Activated T-cell treated with anti-CD3 and anti-CD28 coated beads, Interleukin-2, amount 50 U/mL, for 24 hours (primary cell): ENCODE results near the gene CNEP1R1.
"Not testable (repeated sequence)": the region's sequence is repeated elsewhere in the genome, so short reads cannot be mapped to it uniquely, and the experiment has no call there.

Experiments
- DNase-seq: peaks from one replicate; pipeline ENCODE4 v3.0.0-alpha.2; 2020
- H3K27ac Mint-ChIP-seq: 2 replicates; pipeline ENCODE4 v1.8.0; 2020; ENCODE audit warnings: mild to moderate bottlenecking, mixed read lengths
- H3K27me3 Mint-ChIP-seq: 2 replicates; pipeline ENCODE4 v1.8.0; 2020; ENCODE audit warnings: mixed read lengths
- H3K36me3 Mint-ChIP-seq: 2 replicates; pipeline ENCODE4 v1.8.0; 2020; ENCODE audit warnings: low read depth, mixed read lengths
- H3K4me1 Mint-ChIP-seq: 2 replicates; pipeline ENCODE4 v1.8.0; 2020; ENCODE audit warnings: low read depth, mixed read lengths
- H3K4me3 Mint-ChIP-seq: 2 replicates; pipeline ENCODE4 v1.8.0; 2020; ENCODE audit warnings: mild to moderate bottlenecking, moderate library complexity, mixed read lengths
- H3K9me3 Mint-ChIP-seq: 2 replicates; pipeline ENCODE4 v1.8.0; 2020; ENCODE audit warnings: mixed read lengths

The CNEP1R1 gene

DNA sequence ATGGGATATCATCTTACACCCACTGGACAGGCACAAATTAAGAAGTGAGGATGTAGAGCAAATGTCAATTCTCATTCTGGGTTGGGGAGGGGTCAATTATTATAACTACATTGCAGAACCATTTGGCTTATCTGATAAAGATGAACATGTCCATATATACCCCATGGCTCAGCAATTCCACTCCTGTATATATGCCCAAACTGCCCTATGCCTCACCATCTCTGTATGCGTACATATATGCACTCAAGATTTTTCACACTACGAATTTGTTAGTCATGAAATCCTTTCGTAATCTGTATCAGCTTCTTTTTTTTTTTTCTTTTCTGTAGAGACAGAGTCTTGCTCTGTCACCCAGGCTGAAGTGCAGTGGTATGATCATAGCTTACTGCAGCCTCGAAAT lies 20.8 kb upstream of the CNEP1R1 start:
- no peaks in the 10 kb centered on the region for H3K9me3 Mint-ChIP-seq
- peaks cover 19% of the 10 kb centered on the region for H3K27me3 Mint-ChIP-seq
- H3K4me3 Mint-ChIP-seq: no peak overlapping the region
- H3K4me1 Mint-ChIP-seq: no peaks in the 10 kb centered on the region
- no peaks in the 10 kb centered on the region for H3K36me3 Mint-ChIP-seq
- no peak for DNase-seq
- no peak overlapping the region for H3K27ac Mint-ChIP-seq

DNA sequence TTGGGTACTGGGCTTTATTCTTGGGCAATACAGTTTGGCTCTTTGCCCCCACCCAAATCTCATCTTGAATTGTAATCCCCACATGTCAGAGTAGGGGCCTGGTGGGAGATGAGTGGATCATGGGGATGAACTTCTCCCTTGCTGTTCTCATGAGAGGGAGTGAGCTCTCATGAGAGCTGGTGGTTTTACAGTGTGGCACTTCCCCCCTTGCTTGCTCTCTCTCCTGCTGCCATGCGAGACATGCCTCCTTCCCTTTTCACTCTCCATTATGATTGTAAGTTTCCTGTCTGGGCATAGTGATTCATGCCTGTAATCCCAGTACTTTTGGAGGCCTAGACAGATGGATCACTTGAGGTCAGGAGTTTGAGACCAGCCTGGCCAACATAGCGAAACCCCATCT lies 18.1 kb upstream of the CNEP1R1 start:
- H3K4me1 Mint-ChIP-seq: no peaks in the 10 kb centered on the region
- no peaks in the 10 kb centered on the region for H3K36me3 Mint-ChIP-seq
- peaks cover 12% of the 10 kb centered on the region for H3K27me3 Mint-ChIP-seq
- H3K27ac Mint-ChIP-seq: no peak overlapping the region
- H3K9me3 Mint-ChIP-seq: no peaks in the 10 kb centered on the region
- DNase-seq: no peak
- no peak overlapping the region for H3K4me3 Mint-ChIP-seq

DNA sequence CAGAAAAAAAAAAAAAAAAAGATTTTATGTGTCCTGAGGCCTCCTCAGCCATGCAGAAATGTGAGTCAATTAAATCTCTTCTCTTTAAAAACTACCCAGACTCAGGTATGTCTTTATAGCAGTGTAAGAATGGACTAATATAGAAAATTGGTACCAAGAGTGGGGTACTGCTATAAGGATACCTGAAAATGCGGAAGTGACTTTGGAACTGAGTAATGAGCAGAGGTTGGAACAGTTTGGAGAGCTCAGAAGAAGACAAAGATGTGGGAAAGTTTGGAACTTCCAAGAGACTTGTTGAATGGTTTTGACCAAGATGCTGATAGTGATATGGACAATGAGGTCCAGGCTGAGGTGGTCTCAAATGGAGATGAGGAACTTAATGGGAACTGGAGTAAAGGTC lies 17.3 kb upstream of the CNEP1R1 start:
- H3K4me3 Mint-ChIP-seq: no peak overlapping the region
- no peak for DNase-seq

DNA sequence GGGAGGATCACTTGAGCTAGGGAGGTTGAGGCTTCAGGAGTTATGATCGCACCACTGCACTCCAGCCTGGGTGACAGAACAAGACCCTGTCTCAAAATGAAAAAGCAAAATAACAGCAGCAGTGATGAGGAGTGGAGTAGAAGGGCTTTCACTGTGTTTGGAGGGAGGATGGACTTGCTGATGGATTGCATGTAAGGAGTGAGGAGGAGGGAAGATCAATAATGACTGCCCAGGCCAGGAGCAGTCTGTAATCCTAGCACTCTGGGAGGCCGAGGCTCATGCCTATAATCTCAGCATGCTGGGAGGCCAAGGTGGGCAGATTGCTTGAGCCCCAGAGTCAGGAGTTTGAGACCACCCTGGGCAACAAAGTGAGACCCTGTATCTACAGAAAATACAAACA lies 14.8 kb upstream of the CNEP1R1 start:
- H3K27ac Mint-ChIP-seq: no peak overlapping the region
- DNase-seq: no peak
- no peaks in the 10 kb centered on the region for H3K27me3 Mint-ChIP-seq
- H3K9me3 Mint-ChIP-seq: no peaks in the 10 kb centered on the region
- H3K4me3 Mint-ChIP-seq: no peak overlapping the region
- H3K36me3 Mint-ChIP-seq: no peaks in the 10 kb centered on the region
- no peaks in the 10 kb centered on the region for H3K4me1 Mint-ChIP-seq

More for the DNA sequence above, 17.3 kb upstream of the CNEP1R1 start:
- H3K27me3 Mint-ChIP-seq: peaks cover 10% of the 10 kb centered on the region
- no peaks in the 10 kb centered on the region for H3K4me1 Mint-ChIP-seq
- no peak overlapping the region for H3K27ac Mint-ChIP-seq
- H3K9me3 Mint-ChIP-seq: no peaks in the 10 kb centered on the region
- no peaks in the 10 kb centered on the region for H3K36me3 Mint-ChIP-seq

DNA sequence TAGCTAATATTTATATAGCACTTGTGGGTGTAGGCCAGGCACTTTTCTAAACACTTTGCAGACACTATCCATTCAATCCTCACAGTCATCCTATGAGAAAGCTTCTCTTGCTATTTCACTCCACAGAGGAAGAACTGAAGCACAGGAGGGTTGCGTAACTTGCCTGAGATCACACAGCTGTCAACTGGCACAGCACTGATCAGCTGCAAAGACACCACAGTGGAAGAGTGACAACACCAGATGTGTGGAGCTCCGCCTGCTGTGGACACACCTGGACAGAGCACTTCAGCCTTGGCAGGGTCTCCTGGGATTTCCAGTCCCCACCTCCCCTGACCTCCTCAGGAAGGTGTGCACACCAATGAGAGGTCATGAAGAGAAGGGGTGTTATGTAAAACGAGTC lies 13.3 kb upstream of the CNEP1R1 start:
- Mint-ChIP-seq H3K4me3 (no peak overlapping the region), H3K4me1 (no peaks in the 10 kb centered on the region), H3K36me3 (no peaks in the 10 kb centered on the region), H3K27me3 (no peaks in the 10 kb centered on the region), H3K27ac (no peak overlapping the region), H3K9me3 (no peaks in the 10 kb centered on the region)
- DNase-seq: no peak

DNA sequence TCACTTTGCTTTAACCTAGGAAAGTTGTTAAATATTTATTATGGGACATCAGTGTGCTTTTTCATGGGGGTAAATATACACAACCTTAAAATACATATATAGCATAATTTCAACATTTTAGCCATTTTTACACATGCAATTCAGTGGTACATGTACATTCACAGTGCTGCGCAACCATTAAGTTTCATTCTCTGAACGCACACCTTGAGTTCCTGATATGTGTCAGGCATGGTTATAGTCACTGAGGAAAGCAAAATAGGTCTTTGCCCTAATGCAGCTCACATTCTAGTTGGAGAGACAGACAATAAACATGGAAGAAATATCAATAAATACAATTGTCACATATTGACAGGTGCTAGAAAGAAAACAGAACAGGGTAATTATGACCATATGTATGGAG lies 12.8 kb upstream of the CNEP1R1 start:
- H3K27ac Mint-ChIP-seq: no peak overlapping the region
- no peaks in the 10 kb centered on the region for H3K9me3 Mint-ChIP-seq
- H3K4me1 Mint-ChIP-seq: no peaks in the 10 kb centered on the region
- no peak overlapping the region for H3K4me3 Mint-ChIP-seq
- DNase-seq: no peak
- H3K27me3 Mint-ChIP-seq: no peaks in the 10 kb centered on the region
- H3K36me3 Mint-ChIP-seq: no peaks in the 10 kb centered on the region

DNA sequence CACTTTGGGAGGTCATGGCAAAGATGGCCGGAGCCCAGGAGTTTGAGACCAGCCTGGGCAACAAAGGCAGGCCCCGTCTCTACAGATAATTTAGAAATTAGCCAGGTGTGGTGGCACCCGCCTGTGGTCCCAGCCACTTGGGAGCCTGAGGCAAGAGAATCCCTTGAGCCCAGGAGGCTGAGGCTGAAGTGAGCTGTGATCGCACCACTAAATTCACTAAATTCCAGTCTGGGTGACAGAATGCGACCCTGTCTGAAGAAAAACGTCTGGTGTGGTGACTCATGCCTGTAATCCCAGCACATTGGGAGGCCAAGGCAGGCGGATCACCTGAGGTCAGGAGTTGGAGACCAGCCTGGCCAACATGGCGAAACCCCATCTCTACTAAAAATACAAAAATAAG lies 10.8 kb upstream of the CNEP1R1 start:
- not testable (repeated sequence) for H3K9me3 Mint-ChIP-seq, H3K36me3 Mint-ChIP-seq, H3K27me3 Mint-ChIP-seq, H3K4me3 Mint-ChIP-seq, DNase-seq, H3K27ac Mint-ChIP-seq, H3K4me1 Mint-ChIP-seq

DNA sequence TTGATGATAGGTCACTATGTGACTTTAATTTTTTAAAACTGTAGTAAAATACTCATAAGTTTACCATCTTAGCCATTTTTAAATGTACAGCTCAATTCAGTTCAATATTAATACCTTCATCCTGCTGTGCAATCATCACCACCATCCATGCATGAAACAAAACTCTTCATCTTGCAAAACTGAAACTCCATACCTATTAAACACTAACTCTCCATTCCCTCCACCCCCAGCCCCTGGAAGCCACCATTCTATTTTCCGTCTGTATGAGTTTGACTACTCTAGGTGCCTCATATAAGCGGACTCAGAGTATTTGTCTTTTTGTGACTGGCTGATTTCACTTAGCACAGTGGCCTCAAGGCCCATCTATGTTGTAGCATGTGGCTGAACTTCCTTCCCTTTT lies 9.4 kb upstream of the CNEP1R1 start:
- no peak overlapping the region for H3K27ac Mint-ChIP-seq
- no peak overlapping the region for H3K4me3 Mint-ChIP-seq
- no peak for DNase-seq
- no peaks in the 10 kb centered on the region for H3K27me3 Mint-ChIP-seq
- H3K36me3 Mint-ChIP-seq: no peaks in the 10 kb centered on the region
- no peaks in the 10 kb centered on the region for H3K4me1 Mint-ChIP-seq
- H3K9me3 Mint-ChIP-seq: no peaks in the 10 kb centered on the region

DNA sequence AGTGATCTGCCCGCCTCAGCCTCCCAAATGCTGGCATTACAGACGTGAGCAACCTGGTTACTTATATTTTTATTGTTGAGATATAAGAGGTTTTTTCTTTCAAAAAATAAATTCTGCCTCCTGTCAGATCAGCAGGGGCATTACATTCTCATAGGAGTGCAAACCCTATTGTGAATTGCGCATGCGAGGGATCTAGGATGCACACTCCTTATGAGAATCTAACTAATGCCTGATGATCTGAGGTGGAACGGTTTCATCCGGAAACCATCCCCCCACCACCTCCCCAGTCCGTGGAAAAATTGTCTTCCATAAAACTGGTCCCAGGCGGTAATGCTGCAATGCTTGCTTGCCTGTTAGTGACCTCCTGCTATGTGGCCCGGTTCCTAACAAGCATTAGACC lies 7.5 kb upstream of the CNEP1R1 start:
- Mint-ChIP-seq H3K4me3 (no peak overlapping the region), H3K9me3 (no peaks in the 10 kb centered on the region), H3K27me3 (no peaks in the 10 kb centered on the region), H3K36me3 (no peaks in the 10 kb centered on the region), H3K27ac (no peak overlapping the region), H3K4me1 (no peaks in the 10 kb centered on the region)
- no peak for DNase-seq

DNA sequence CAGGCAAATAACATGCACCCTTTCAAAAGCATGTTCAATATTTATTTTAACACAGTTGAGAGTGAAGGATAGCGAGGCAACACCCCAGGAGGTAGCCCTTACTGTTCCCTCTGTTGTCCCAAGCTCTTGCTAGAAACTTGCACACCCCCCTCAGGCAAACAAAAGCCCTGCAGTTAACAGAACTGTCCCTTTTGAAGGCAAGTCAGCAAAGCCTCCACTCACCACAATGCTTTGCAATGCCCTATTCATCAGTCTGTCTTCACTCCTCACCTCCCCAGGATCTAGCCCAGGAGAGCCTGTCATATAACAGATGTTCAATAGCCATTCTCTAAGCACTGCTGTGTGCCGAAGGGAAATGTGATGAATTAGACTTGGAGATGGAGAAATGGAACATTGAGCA lies 3.5 kb upstream of the CNEP1R1 start:
- Mint-ChIP-seq H3K27ac (no peak overlapping the region), H3K4me1 (peaks cover 14% of the 10 kb centered on the region), H3K36me3 (peaks cover 9% of the 10 kb centered on the region), H3K27me3 (no peaks in the 10 kb centered on the region), H3K4me3 (no peak overlapping the region), H3K9me3 (no peaks in the 10 kb centered on the region)
- no peak for DNase-seq

DNA sequence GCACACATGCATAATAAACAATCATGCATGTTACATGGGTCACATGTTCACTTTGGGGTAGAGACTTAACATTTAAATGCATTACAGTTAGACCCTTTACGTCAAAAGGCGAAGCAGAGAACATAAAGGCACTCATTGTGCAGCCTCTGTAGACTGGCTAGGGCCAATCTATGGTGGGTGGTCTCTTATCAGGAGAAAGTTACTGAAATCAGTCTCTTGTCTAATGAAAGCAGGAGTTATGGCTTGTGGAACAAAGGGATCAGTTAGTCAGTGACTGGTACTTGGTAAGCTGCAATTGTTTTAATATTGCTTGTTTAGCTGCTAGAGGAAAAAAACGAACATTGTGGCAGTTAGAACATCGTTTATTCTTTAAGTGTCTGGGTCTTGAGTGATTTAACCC lies 1.4 kb upstream of the CNEP1R1 start:
- DNase-seq: no peak
- Mint-ChIP-seq H3K27me3 (no peaks in the 10 kb centered on the region), H3K27ac (peak overlapping the region; percentile 93), H3K9me3 (no peaks in the 10 kb centered on the region), H3K4me1 (peaks cover 26% of the 10 kb centered on the region), H3K36me3 (peaks cover 20% of the 10 kb centered on the region), H3K4me3 (no peak overlapping the region)

DNA sequence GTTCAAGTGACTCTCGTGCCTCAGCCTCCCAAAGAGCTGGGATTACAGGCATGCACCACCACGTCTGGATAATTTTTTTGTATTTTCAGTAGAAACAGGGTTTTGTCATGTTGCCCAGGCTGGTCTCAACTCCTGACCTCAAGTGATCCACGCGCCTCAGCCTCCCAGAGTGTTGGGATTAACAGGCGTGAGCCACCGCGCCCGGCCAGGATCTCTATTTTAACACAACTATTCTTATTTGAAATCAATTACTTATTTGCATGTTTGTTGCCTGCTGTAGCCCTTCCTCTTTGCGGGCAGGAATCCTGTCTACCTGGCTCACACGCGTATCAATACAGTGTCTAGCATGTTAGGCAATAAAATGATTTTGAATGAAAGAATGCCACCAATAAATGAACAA lies 818 bp upstream of the CNEP1R1 start:
- Mint-ChIP-seq H3K27ac (peak overlapping the region; percentile 93), H3K4me1 (peaks cover 29% of the 10 kb centered on the region), H3K36me3 (peaks cover 22% of the 10 kb centered on the region), H3K9me3 (no peaks in the 10 kb centered on the region), H3K27me3 (no peaks in the 10 kb centered on the region), H3K4me3 (peak overlapping the region; percentile 94)
- DNase-seq: peak; percentile 31

DNA sequence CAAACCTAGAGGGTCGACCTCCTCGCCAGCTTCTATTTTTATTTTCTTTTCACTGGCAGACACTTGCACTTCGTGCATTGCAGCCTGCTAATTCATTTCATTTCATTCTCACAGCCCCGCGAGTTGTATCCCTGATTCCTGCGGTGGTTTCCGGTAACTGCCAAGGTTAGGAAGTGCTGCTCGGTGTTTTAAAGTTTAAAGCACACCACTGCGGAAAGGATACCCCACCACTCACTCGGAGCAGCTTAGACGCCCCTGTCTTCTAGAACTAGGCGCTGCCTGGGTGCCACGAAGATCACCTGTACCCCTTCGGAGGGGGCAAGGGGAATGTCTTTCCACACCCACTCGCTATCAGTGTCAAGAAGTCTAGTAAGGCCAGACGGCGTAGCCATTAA lies 509 bp downstream of the CNEP1R1 start:
- Mint-ChIP-seq H3K27ac (peak overlapping the region; percentile 93), H3K27me3 (no peaks in the 10 kb centered on the region), H3K4me3 (peak overlapping the region; percentile 94), H3K4me1 (peaks cover 31% of the 10 kb centered on the region), H3K36me3 (peaks cover 36% of the 10 kb centered on the region), H3K9me3 (no peaks in the 10 kb centered on the region)
- no peak for DNase-seq

DNA sequence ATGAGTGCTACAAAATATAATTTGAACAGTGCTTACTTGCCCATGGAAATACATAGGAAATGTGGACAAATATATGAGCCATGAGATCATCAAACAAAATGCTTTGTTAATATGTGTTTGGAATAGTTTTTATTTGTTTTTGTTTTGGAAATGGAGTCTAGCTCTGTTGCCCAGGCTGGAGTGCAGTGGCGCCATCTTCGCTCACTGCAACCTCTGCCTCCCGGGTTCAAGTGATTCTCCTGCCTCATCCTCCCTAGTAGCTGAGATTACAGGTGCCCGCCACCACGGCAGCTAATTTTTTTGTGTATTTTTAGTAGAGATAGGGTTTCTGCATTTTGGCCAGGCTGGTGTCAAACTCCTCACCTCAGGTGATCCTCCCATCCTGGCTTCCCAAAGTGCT lies 2.8 kb downstream of the CNEP1R1 start:
- Mint-ChIP-seq H3K27ac (peak overlapping the region; percentile 5), H3K4me1 (peaks cover 31% of the 10 kb centered on the region), H3K4me3 (no peak overlapping the region), H3K36me3 (peaks cover 58% of the 10 kb centered on the region), H3K9me3 (no peaks in the 10 kb centered on the region), H3K27me3 (no peaks in the 10 kb centered on the region)
- DNase-seq: no peak

DNA sequence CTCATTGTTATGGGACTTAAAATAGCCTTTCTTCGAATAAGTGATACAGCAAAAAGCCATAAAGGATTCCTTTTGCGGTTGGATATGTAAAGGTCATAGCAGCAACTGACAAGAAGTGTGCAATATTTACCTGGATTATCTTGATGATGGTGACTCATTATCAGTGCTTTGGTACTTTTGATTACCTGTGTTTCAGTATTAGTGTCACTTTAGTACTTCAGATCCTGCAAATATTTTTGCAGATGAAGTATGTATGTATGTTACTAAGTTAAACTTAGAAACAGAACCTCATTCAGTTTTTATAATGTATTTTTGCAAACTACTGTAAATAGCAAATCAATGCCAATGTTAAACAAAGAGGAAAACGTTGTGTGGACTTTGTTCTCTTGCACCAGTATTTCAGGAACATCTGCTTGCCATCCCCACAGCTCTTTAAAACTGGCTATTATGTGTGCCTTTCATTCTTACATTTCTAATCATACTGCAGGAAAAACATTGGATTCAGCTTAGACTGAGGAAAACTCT lies 10.5 kb downstream of the CNEP1R1 start:
- DNase-seq: no peak
- no peaks in the 10 kb centered on the region for H3K9me3 Mint-ChIP-seq
- H3K27ac Mint-ChIP-seq: no peak overlapping the region
- H3K36me3 Mint-ChIP-seq: peaks cover 64% of the 10 kb centered on the region
- H3K4me1 Mint-ChIP-seq: peaks cover 9% of the 10 kb centered on the region
- H3K27me3 Mint-ChIP-seq: no peaks in the 10 kb centered on the region
- H3K4me3 Mint-ChIP-seq: no peak overlapping the region

DNA sequence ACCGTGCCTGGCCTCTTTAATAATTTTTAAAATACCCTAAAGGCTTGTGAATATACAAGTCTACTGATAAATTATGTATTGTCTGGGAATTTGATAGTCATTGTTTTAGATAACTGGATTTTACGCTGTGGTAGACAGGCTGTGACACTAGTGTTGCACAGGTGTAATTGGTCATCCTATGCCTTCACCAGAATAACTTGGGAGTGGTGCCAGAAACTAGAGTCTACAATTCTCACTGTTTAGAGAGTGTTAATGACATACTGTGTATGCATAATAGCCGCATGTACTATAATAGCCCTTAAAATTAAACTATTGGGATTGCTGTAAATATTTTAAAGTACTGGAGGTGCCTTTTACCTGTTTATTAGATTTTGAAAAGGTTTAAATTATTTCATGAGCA lies 11.4 kb downstream of the CNEP1R1 start:
- DNase-seq: no peak
- peaks cover 55% of the 10 kb centered on the region for H3K36me3 Mint-ChIP-seq
- H3K27ac Mint-ChIP-seq: no peak overlapping the region
- no peaks in the 10 kb centered on the region for H3K9me3 Mint-ChIP-seq
- H3K4me3 Mint-ChIP-seq: no peak overlapping the region
- H3K4me1 Mint-ChIP-seq: peaks cover 9% of the 10 kb centered on the region
- no peaks in the 10 kb centered on the region for H3K27me3 Mint-ChIP-seq
